GM23338 (cell line): ENCODE results near the gene HOXA3. TPM values are rescaled to one million over a fixed set of nuclear protein-coding genes. Genes with fewer than 3 reads are reported as not detected.
A peak's percentile ranks its signal among the peaks of the same experiment; 100 is the strongest.

Source experiments
- ATAC-seq: fragments of 200-7000 bp; cut with Tn5 transposase; 3 replicates; pipeline ENCODE4 v1.9.1; 2020
- DNase-seq: peaks from one replicate; pipeline ENCODE4 v3.0.0-alpha.2; 2015; ENCODE audit warnings: low spot score
- H2AFZ ChIP-seq: fragments of 200-600 bp; sonication (generic); 2 replicates; pipeline ENCODE4 v1.8.0; 2016; ENCODE audit warnings: antibody characterized with exemption, mild to moderate bottlenecking, moderate library complexity
- H3F3A ChIP-seq: fragments of 200-600 bp; sonication (generic); replicated peaks from 2 replicates; pipeline ENCODE4 v1.8.0; 2017; ENCODE audit warnings: antibody characterized with exemption, mixed run types, low read depth
- H3K27ac ChIP-seq: fragments of 200-600 bp; sonication (generic); 2 replicates; pipeline ENCODE4 v1.6.1; 2016; ENCODE audit warnings: low read depth
- H3K27me3 ChIP-seq: fragments of 200-600 bp; sonication (generic); 2 replicates; pipeline ENCODE4 v1.8.0; 2016; ENCODE audit warnings: mild to moderate bottlenecking, mixed run types, moderate library complexity; ENCODE audit not compliant: insufficient read depth
- H3K36me3 ChIP-seq: fragments of 200-600 bp; sonication (generic); 2 replicates; pipeline ENCODE4 v1.8.0; 2016; ENCODE audit warnings: mild to moderate bottlenecking; ENCODE audit not compliant: insufficient read depth
- H3K4me1 ChIP-seq: fragments of 200-600 bp; sonication (generic); 2 replicates; pipeline ENCODE4 v1.8.0; 2016; ENCODE audit warnings: mild to moderate bottlenecking, moderate library complexity; ENCODE audit not compliant: insufficient read depth
- H3K4me2 ChIP-seq: fragments of 200-600 bp; sonication (generic); 2 replicates; pipeline ENCODE4 v1.7.1; 2017; ENCODE audit warnings: mixed run types
- H3K4me3 ChIP-seq: fragments of 200-600 bp; sonication (generic); 2 replicates; pipeline ENCODE4 v1.6.1; 2016; ENCODE audit warnings: mixed run types
- H3K79me2 ChIP-seq: fragments of 200-600 bp; sonication (generic); replicated peaks from 2 replicates; pipeline ENCODE4 v1.8.0; 2017; ENCODE audit warnings: mild to moderate bottlenecking; ENCODE audit not compliant: insufficient read depth
- H3K9me2 ChIP-seq: fragments of 200-600 bp; sonication (generic); 2 replicates; pipeline ENCODE4 v1.8.0; 2017; ENCODE audit not compliant: insufficient read depth
- H4K20me1 ChIP-seq: fragments of 200-600 bp; sonication (generic); replicated peaks from 2 replicates; pipeline ENCODE4 v1.8.0; 2017; ENCODE audit warnings: mild to moderate bottlenecking; ENCODE audit not compliant: insufficient read depth
- H3K27ac Mint-ChIP-seq: 2 replicates; pipeline ENCODE4 v1.8.0; 2020; ENCODE audit warnings: inconsistent platforms, mild to moderate bottlenecking, moderate library complexity, mixed read lengths
- H3K27me3 Mint-ChIP-seq: 3 replicates; pipeline ENCODE4 v1.8.0; 2022; ENCODE audit warnings: low read depth, mild to moderate bottlenecking, moderate library complexity, mixed read lengths, inconsistent platforms; ENCODE audit not compliant: insufficient read depth, poor library complexity
- H3K36me3 Mint-ChIP-seq: 3 replicates; pipeline ENCODE4 v1.8.0; 2021; ENCODE audit warnings: low read depth, mild to moderate bottlenecking, inconsistent platforms, moderate library complexity, mixed read lengths
- H3K4me1 Mint-ChIP-seq: 3 replicates; pipeline ENCODE4 v1.8.0; 2020; ENCODE audit warnings: mild to moderate bottlenecking, inconsistent platforms, mixed read lengths
- H3K4me3 Mint-ChIP-seq: 3 replicates; pipeline ENCODE4 v1.8.0; 2021; ENCODE audit warnings: moderate library complexity, mild to moderate bottlenecking, inconsistent platforms, mixed read lengths
- H3K9me3 Mint-ChIP-seq: 3 replicates; pipeline ENCODE4 v1.8.0; 2020; ENCODE audit warnings: moderate library complexity, mild to moderate bottlenecking, inconsistent platforms, mixed read lengths
- EZH2 ChIP-seq: fragments of 200-600 bp; sonication (generic); IDR thresholded peaks from one replicate; pipeline ENCODE4 v1.8.0; 2017; ENCODE audit warnings: antibody characterized with exemption, mild to moderate bottlenecking, low read depth; ENCODE audit not compliant: unreplicated experiment
- EZH2phosphoT487 ChIP-seq: fragments of 200-600 bp; sonication (generic); IDR thresholded peaks from one replicate; pipeline ENCODE4 v1.8.1; 2018; ENCODE audit warnings: antibody characterized with exemption; ENCODE audit not compliant: unreplicated experiment
- JUNB ChIP-seq: IDR thresholded peaks from one replicate; pipeline ENCODE4 v1.6.1; 2016; ENCODE audit warnings: antibody characterized with exemption; ENCODE audit not compliant: unreplicated experiment
- NANOG ChIP-seq: IDR thresholded peaks from 2 replicates; pipeline ENCODE4 v1.6.1; 2016; ENCODE audit warnings: antibody characterized with exemption, borderline replicate concordance
- POLR2AphosphoS5 ChIP-seq: IDR thresholded peaks from 2 replicates; pipeline ENCODE4 v1.6.1; 2016; ENCODE audit warnings: antibody characterized with exemption, low read depth
- STAT1 ChIP-seq: IDR thresholded peaks from one replicate; pipeline ENCODE4 v1.6.1; 2016; ENCODE audit warnings: antibody characterized with exemption; ENCODE audit not compliant: unreplicated experiment
- ZNF331 ChIP-seq: fragments of 250-450 bp; sonication (Bioruptor Pico); IDR thresholded peaks from 2 replicates; pipeline ENCODE4 v1.5.0; 2020; ENCODE audit warnings: low read depth, mild to moderate bottlenecking, moderate library complexity
- ZNF462 ChIP-seq: fragments of 250-450 bp; sonication (Bioruptor Pico); IDR thresholded peaks from 2 replicates; pipeline ENCODE4 v1.5.0; 2020; ENCODE audit warnings: mild to moderate bottlenecking, moderate library complexity
- polyA plus RNA-seq: library from polyadenylated mRNA; unstranded; fragments of >200 nt; fragmentation: Nextera tagmentation; extraction: Ambion mirVana; gene quantifications from 2 replicates; pipeline ENCODE4 v1.2.1, GENCODE V29; 2016
- total RNA-seq: library from RNA; depleted of rRNA; stranded (reverse); fragments of >200 nt; shearing (Covaris generic); gene quantifications from 2 replicates; pipeline ENCODE4 v1.2.3, GENCODE V29; 2014

Gene HOXA3
- total and polyA plus RNA-seq, 2 experiments from 2014 or later: not detected

GRCh38 chr7:27171637-27172314 is 19.4 kb upstream of the HOXA3 start (continued):
- TF ChIP-seq EZH2phosphoT487 (peak; percentile 7), ZNF462 (CRISPR knock-in tag) (no peak), POLR2AphosphoS5 (no peak)

- H3K79me2 ChIP-seq: no peaks in the 10 kb centered on the region
- no peak overlapping the region for H2AFZ ChIP-seq
- peak; percentile 44 for DNase-seq
- TF ChIP-seq EZH2 (peak; percentile 63), EZH2phosphoT487 (peak; percentile 18), ZNF462 (CRISPR knock-in tag) (no peak), JUNB (no peak), ZNF331 (no peak), STAT1 (no peak), NANOG (no peak), POLR2AphosphoS5 (no peak)
These were observed 18.9 kb upstream of the HOXA3 start for GRCh38 chr7:27171325-27171636.

More at GRCh38 chr7:27171325-27171636, 18.9 kb upstream of the HOXA3 start:
- H3K4me1 Mint-ChIP-seq: peaks cover 15% of the 10 kb centered on the region; the same call in 2 of the 3 replicates
- ATAC-seq: no peak
- H3K9me3 Mint-ChIP-seq: peaks cover 14% of the 10 kb centered on the region; the same call in 2 of the 3 replicates
- no peak overlapping the region for H3K4me3 Mint-ChIP-seq
- Histone ChIP-seq H3K4me2 (no peak overlapping the region), H3K36me3 (no peaks in the 10 kb centered on the region), H3K27me3 (peaks cover 100% of the 10 kb centered on the region), H3K4me3 (no peak overlapping the region), H3K27ac (no peak overlapping the region), H3F3A (peaks cover 56% of the 10 kb centered on the region), H3K9me2 (no peaks in the 10 kb centered on the region), H3K4me1 (peaks cover 29% of the 10 kb centered on the region), H4K20me1 (peaks cover 49% of the 10 kb centered on the region)
- H3K27me3 Mint-ChIP-seq: peaks cover 95% of the 10 kb centered on the region
- no peak overlapping the region for H3K27ac Mint-ChIP-seq
- no peaks in the 10 kb centered on the region; the same call in 2 of the 3 replicates for H3K36me3 Mint-ChIP-seq
